Measurements from ENCODE around the gene CORO7.
"Not testable (repeated sequence)": the region's sequence is repeated elsewhere in the genome, so short reads cannot be mapped to it uniquely, and the experiment has no call there.

CORO7 gene

GRCh38 chr16:4350365-4350786 lies 66.0 kb downstream of the CORO7 start:
- no peak for DNase-seq

- DNase-seq = no peak
These were observed 67.1 kb downstream of the CORO7 start for GRCh38 chr16:4349332-4349731.

- DNase-seq = no peak
These were observed 68.5 kb downstream of the CORO7 start for GRCh38 chr16:4347765-4348509.

GRCh38 chr16:4347010-4347409 lies 69.4 kb downstream of the CORO7 start:
- DNase-seq = no peak

- no peak for DNase-seq
These were observed 70.3 kb downstream of the CORO7 start for GRCh38 chr16:4345836-4346781.

GRCh38 chr16:4344983-4345835 lies 71.2 kb downstream of the CORO7 start:
- peak; percentile 70 for DNase-seq

GRCh38 chr16:4344300-4344982 lies 72.0 kb downstream of the CORO7 start:
- DNase-seq = not testable (repeated sequence)

- DNase-seq = no peak
These were observed 73.3 kb downstream of the CORO7 start for GRCh38 chr16:4342866-4343744.

GRCh38 chr16:4341250-4341649 lies 75.1 kb downstream of the CORO7 start:
- DNase-seq = no peak

GRCh38 chr16:4340443-4340842 lies 76.0 kb downstream of the CORO7 start:
- DNase-seq = no peak

GRCh38 chr16:4339909-4340308 lies 76.5 kb downstream of the CORO7 start:
- DNase-seq = peak; percentile 25

GRCh38 chr16:4339455-4339854 lies 76.9 kb downstream of the CORO7 start:
- DNase-seq = no peak

GRCh38 chr16:4338712-4339299 lies 77.6 kb downstream of the CORO7 start:
- DNase-seq = no peak

GRCh38 chr16:4338125-4338582 lies 78.2 kb downstream of the CORO7 start:
- no peak for DNase-seq

- DNase-seq = no peak
These were observed 78.8 kb downstream of the CORO7 start for GRCh38 chr16:4337540-4338088.

GRCh38 chr16:4336701-4337539 lies 79.5 kb downstream of the CORO7 start:
- no peak for DNase-seq

GRCh38 chr16:4334724-4335495 lies 81.5 kb downstream of the CORO7 start:
- DNase-seq = no peak

GRCh38 chr16:4333714-4334113 lies 82.7 kb downstream of the CORO7 start:
- DNase-seq = not testable (repeated sequence)

GRCh38 chr16:4333308-4333638 lies 83.1 kb downstream of the CORO7 start:
- DNase-seq = no peak
